Esophagus squamous epithelium (tissue), 5 donors: ENCODE data around the gene MTMR3. TPM values are rescaled to one million over a fixed set of nuclear protein-coding genes. Genes with fewer than 3 reads are reported as not detected.

ENCODE experiments used
- DNase-seq: peaks from one replicate; lab custom pipeline; 2025; lab: John Stamatoyannopoulos, UW
- H3K27ac ChIP-seq, 4 donors: fragments of 200-600 bp; sonication (generic); one replicate each; pipeline ENCODE4 v1.5.1; 2016 to 2019; ENCODE audit warnings: mild to moderate bottlenecking in 1 of 4
- H3K27me3 ChIP-seq, 4 donors: fragments of 200-600 bp; sonication (generic); 1 replicate in 3 of 4; 2 replicates in 1 of 4; pipeline versions ENCODE4 v1.5.1 to v1.6.0; 2017 to 2021; ENCODE audit warnings: antibody characterized with exemption in 1 of 4
- H3K36me3 ChIP-seq, 3 donors: fragments of 200-600 bp; sonication (generic); one replicate each; pipeline ENCODE4 v1.5.1; 2016 to 2019
- H3K4me1 ChIP-seq, 3 donors: fragments of 200-600 bp; sonication (generic); one replicate each; pipeline ENCODE4 v1.5.1; 2017 to 2019
- H3K4me3 ChIP-seq, 4 donors: fragments of 200-600 bp; sonication (generic); 1 replicate in 3 of 4; 2 replicates in 1 of 4; pipeline ENCODE4 v1.5.1; 2016 to 2019; ENCODE audit warnings: mild to moderate bottlenecking in 2 of 4, moderate library complexity in 1 of 4
- H3K9me3 ChIP-seq, 3 donors: fragments of 200-600 bp; sonication (generic); one replicate each; pipeline ENCODE4 v1.5.1; 2016 to 2019
- CTCF ChIP-seq, 6 experiments: fragments of 450-650 bp in 4 of 6; fragments of 200-600 bp in 2 of 6; sonication (generic) in 2 of 6; IDR thresholded peaks; one replicate each; pipeline ENCODE4 v1.5.1; 2016 to 2019; ENCODE audit warnings: antibody characterized with exemption in 6 of 6, mild to moderate bottlenecking in 4 of 6, moderate library complexity in 4 of 6
- POLR2A ChIP-seq, 4 donors: fragments of 450-650 bp; IDR thresholded peaks; one replicate each; pipeline ENCODE4 v1.6.1; 2017; ENCODE audit warnings: antibody characterized with exemption in 4 of 4, mild to moderate bottlenecking in 4 of 4, moderate library complexity in 3 of 4
- WGBS, 2 donors: methylation state at CpG; one replicate each; pipeline ENCODE4 v1.1.5; 2018; 5-methylcytosine and 5-hydroxymethylcytosine counted together
- intact Hi-C: fragments of 100-400 bp; cut with DNase I; formaldehyde crosslinking; loops from one replicate; pipeline ENCODE4 v1.15.0; 2022
- total RNA-seq, 4 donors: library from RNA; depleted of rRNA; stranded (reverse); fragments of >200 nt; gene quantifications; one replicate each; pipeline ENCODE4 v1.1.0, GENCODE V29; 2016
- donor health status: DM: yes; HTN: yes; CAD: no.

The MTMR3 gene
- total RNA-seq, 4 donors from 2014 or later, result 34.9 to 63.1 (median 38.4) TPM

GRCh38 chr22:30020511-30020910 is 137.5 kb downstream of the MTMR3 start:
- no peaks in the 10 kb centered on the region for H3K27me3 ChIP-seq
- H3K4me1 ChIP-seq, result peaks cover 0 to 14% (median 0%) of the 10 kb centered on the region in 3 donors
- intact Hi-C loops, result no loop called here
- TF ChIP-seq CTCF (IDR thresholded peaks at IDR 0.05), result no peak
- TF ChIP-seq POLR2A (IDR thresholded peaks at IDR 0.05), result no peak
- no peak for DNase-seq
- peaks cover 29 to 100% (median 51%) of the 10 kb centered on the region in 3 donors for H3K36me3 ChIP-seq
- H3K27ac ChIP-seq, result no peak overlapping the region
- H3K4me3 ChIP-seq, result no peak overlapping the region
- WGBS, 2 donors, result 87 to 100% methylated on average over 2 to 3 of the region's 9 CpGs
- H3K9me3 ChIP-seq, result no peaks in the 10 kb centered on the region

- 92 to 95% methylated on average over 2 to 3 of the region's 3 CpGs for WGBS, 2 donors
- intact Hi-C loops, result no loop called here
- DNase-seq, result no peak
- no peak overlapping the region for H3K27ac ChIP-seq
- peaks cover 0 to 21% (median 0%) of the 10 kb centered on the region in 3 donors for H3K4me1 ChIP-seq
- no peaks in the 10 kb centered on the region for H3K9me3 ChIP-seq
- peaks cover 36 to 100% (median 56%) of the 10 kb centered on the region in 3 donors for H3K36me3 ChIP-seq
- TF ChIP-seq CTCF (IDR thresholded peaks at IDR 0.05) (no peak), POLR2A (IDR thresholded peaks at IDR 0.05) (no peak)
- H3K27me3 ChIP-seq, result no peaks in the 10 kb centered on the region
- H3K4me3 ChIP-seq, result no peak overlapping the region
These were observed 138.4 kb downstream of the MTMR3 start for GRCh38 chr22:30021338-30021737.

- intact Hi-C loops, result no loop called here
- TF ChIP-seq POLR2A (IDR thresholded peaks at IDR 0.05) (no peak), CTCF (IDR thresholded peaks at IDR 0.05) (no peak)
- no peak overlapping the region for H3K4me3 ChIP-seq
- peaks cover 0 to 28% (median 0%) of the 10 kb centered on the region in 3 donors for H3K4me1 ChIP-seq
- WGBS, 2 donors, result 90 to 92% methylated on average over 5 to 7 of the region's 8 CpGs
- H3K9me3 ChIP-seq, result no peaks in the 10 kb centered on the region
- no peaks in the 10 kb centered on the region for H3K27me3 ChIP-seq
- H3K27ac ChIP-seq, result no peak overlapping the region
- H3K36me3 ChIP-seq, result peaks cover 41 to 100% (median 49%) of the 10 kb centered on the region in 3 donors
- DNase-seq, result no peak
These were observed 139.1 kb downstream of the MTMR3 start for GRCh38 chr22:30021881-30022619.

GRCh38 chr22:30023099-30023660 is 140.2 kb downstream of the MTMR3 start:
- H3K27me3 ChIP-seq, result no peaks in the 10 kb centered on the region
- WGBS, 2 donors, result 72 to 89% methylated on average over 4 of the region's 4 CpGs
- H3K4me1 ChIP-seq, result peaks cover 0 to 39% (median 0%) of the 10 kb centered on the region in 3 donors
- TF ChIP-seq CTCF (IDR thresholded peaks at IDR 0.05), result no peak
- no peak for DNase-seq
- H3K27ac ChIP-seq, result no peak overlapping the region
- H3K4me3 ChIP-seq, result no peak overlapping the region
- H3K9me3 ChIP-seq, result no peaks in the 10 kb centered on the region
- H3K36me3 ChIP-seq, result peaks cover 41 to 100% (median 42%) of the 10 kb centered on the region in 3 donors
- intact Hi-C loops, result no loop called here

- no peak for DNase-seq
- no peak for TF ChIP-seq POLR2A (IDR thresholded peaks at IDR 0.05)
- TF ChIP-seq CTCF (IDR thresholded peaks at IDR 0.05), result no peak
- 76 to 95% methylated on average over 5 of the region's 5 CpGs for WGBS, 2 donors
- Histone ChIP-seq H3K27ac (peak overlapping the region; percentile 9 to 84 (median 54)), H3K9me3 (no peaks in the 10 kb centered on the region), H3K27me3 (no peaks in the 10 kb centered on the region), H3K36me3 (peaks cover 35 to 99% (median 38%) of the 10 kb centered on the region in 3 donors), H3K4me1 (peaks cover 0 to 46% (median 0%) of the 10 kb centered on the region in 3 donors), H3K4me3 (no peak overlapping the region)
- intact Hi-C loops, result no loop called here
These were observed 141.3 kb downstream of the MTMR3 start for GRCh38 chr22:30024231-30024630.
